Mesodermal cell (in vitro differentiated cells): Measurements from ENCODE around the gene CCDC28B.
A peak's percentile ranks its signal among the peaks of the same experiment; 100 is the strongest.

Source experiments
- H3K27ac ChIP-seq: 2 replicates; pipeline ENCODE4 v1.7.0; 2013; ENCODE audit warnings: mild to moderate bottlenecking, low read depth, low read length, moderate library complexity; ENCODE audit not compliant: severe bottlenecking
- H3K36me3 ChIP-seq: 2 replicates; pipeline ENCODE4 v1.7.1; 2013; ENCODE audit warnings: mild to moderate bottlenecking, low read length, moderate library complexity; ENCODE audit not compliant: control insufficient read depth, insufficient read depth
- H3K4me1 ChIP-seq: one replicate; pipeline ENCODE4 v1.7.1; 2013; ENCODE audit warnings: mild to moderate bottlenecking, low read length; ENCODE audit not compliant: insufficient read depth, control insufficient read depth, poor library complexity, severe bottlenecking
- H3K4me3 ChIP-seq: 2 replicates; pipeline ENCODE4 v1.7.0; 2013; ENCODE audit warnings: low read length, control low read depth, mild to moderate bottlenecking; ENCODE audit not compliant: insufficient read depth, poor library complexity, severe bottlenecking; ENCODE audit errors: extremely low read depth
- H3K9me3 ChIP-seq: 2 replicates; pipeline ENCODE4 v1.7.1; 2013; ENCODE audit warnings: mild to moderate bottlenecking, low read length, moderate library complexity; ENCODE audit not compliant: control insufficient read depth
- WGBS, 2 experiments: methylation state at CpG; one replicate each; pipeline ENCODE4 v1.1.5; 2013; ENCODE audit warnings: missing lambda C conversion rate in 2 of 2; ENCODE audit not compliant: insufficient coverage in 2 of 2; 5-methylcytosine and 5-hydroxymethylcytosine counted together

Gene CCDC28B

GRCh38 chr1:32194984-32195383, 5.4 kb upstream of the CCDC28B start:
- Histone ChIP-seq H3K9me3 (no peaks in the 10 kb centered on the region), H3K27ac (no peak overlapping the region), H3K36me3 (peaks cover 82% of the 10 kb centered on the region), H3K4me3 (no peak overlapping the region), H3K4me1 (peaks cover 10% of the 10 kb centered on the region)
- 94 to 96% methylated on average over 5 to 6 of the region's 6 CpGs for WGBS, 2 experiments

DNA sequence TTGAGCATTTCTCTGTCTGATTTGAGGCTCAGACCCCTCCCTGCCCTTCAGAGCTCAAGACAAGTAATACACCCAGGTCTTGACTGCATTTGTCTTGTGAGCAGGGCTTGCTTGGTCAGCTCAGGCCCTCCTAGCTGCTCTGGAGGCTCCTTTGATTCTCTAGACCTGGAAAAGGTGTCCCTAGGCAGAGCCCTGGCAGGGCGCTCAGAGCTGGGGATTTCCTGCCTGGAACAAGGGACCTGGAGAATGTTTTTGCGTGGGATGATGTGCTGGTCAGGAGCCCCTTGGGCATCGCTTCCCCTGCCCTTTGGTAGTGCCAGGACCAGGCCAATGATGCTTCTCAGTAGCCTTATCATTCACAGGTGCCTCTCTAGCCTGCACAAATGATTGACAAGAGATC, 4.9 kb upstream of the CCDC28B start:
- no peaks in the 10 kb centered on the region for H3K9me3 ChIP-seq
- no peak overlapping the region for H3K27ac ChIP-seq
- peaks cover 77% of the 10 kb centered on the region for H3K36me3 ChIP-seq
- H3K4me3 ChIP-seq = no peak overlapping the region
- 100% methylated on average over 2 to 3 of the region's 3 CpGs for WGBS, 2 experiments
- peaks cover 10% of the 10 kb centered on the region for H3K4me1 ChIP-seq

- Histone ChIP-seq H3K4me1 (peaks cover 10% of the 10 kb centered on the region), H3K4me3 (no peak overlapping the region), H3K9me3 (no peaks in the 10 kb centered on the region), H3K36me3 (peaks cover 70% of the 10 kb centered on the region), H3K27ac (no peak overlapping the region)
These were observed 4.2 kb upstream of the CCDC28B start for GRCh38 chr1:32195972-32196823.

- WGBS, 2 experiments = no CpG with 5 or more reads among the region's 1 CpG
- H3K4me3 ChIP-seq = no peak overlapping the region
- no peaks in the 10 kb centered on the region for H3K9me3 ChIP-seq
- peaks cover 62% of the 10 kb centered on the region for H3K36me3 ChIP-seq
- H3K4me1 ChIP-seq = peaks cover 10% of the 10 kb centered on the region
- no peak overlapping the region for H3K27ac ChIP-seq
These were observed 3.3 kb upstream of the CCDC28B start for GRCh38 chr1:32197074-32197473.

GRCh38 chr1:32197837-32198236, 2.6 kb upstream of the CCDC28B start:
- Histone ChIP-seq H3K27ac (no peak overlapping the region), H3K4me3 (no peak overlapping the region), H3K9me3 (no peaks in the 10 kb centered on the region), H3K36me3 (peaks cover 54% of the 10 kb centered on the region), H3K4me1 (peaks cover 10% of the 10 kb centered on the region)
- 89 to 90% methylated on average over 2 to 4 of the region's 6 CpGs for WGBS, 2 experiments

DNA sequence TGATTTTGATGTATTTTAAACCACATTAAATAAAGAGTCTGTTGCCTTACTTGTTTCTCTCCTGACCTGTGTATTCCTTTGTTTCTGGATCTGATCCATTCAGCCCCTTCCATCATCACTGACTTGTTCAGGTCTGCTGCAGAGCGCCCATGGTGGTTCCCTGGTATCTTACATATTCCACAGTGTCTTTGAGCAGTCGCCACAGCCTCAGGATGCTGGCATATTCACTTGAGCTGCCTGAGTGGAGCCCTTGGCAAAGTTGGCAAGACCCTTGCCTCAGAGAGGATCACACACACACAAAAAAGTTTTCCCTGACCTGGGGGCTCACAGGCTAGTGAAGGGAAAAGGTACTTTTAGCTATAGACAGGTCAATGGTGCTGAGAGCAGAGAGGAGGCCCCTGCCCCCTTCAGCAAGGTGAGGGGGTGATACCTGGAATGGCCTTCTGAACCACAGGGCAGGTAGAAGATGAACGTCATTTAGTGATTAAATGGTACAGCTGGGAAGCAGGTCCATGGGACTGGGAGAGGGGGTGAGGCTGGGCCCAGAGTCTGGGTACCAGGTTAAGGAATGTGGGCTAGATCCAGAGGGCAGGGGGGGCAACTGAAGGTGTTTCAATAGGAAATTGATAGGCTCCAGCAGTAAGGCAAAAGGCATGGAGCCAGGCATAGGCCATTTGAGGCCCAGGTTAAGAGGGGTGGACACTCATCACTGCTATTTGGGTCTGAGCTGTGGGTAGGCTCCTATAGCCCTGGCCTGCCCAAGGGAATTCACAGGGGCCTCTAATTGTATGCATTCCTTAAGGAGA, 2.0 kb upstream of the CCDC28B start:
- WGBS, 2 experiments = 87 to 100% methylated on average over 2 to 3 of the region's 3 CpGs
- H3K4me3 ChIP-seq = no peak overlapping the region
- peaks cover 10% of the 10 kb centered on the region for H3K4me1 ChIP-seq
- H3K36me3 ChIP-seq = peaks cover 48% of the 10 kb centered on the region
- no peaks in the 10 kb centered on the region for H3K9me3 ChIP-seq
- H3K27ac ChIP-seq = peak overlapping the region; percentile 16

DNA sequence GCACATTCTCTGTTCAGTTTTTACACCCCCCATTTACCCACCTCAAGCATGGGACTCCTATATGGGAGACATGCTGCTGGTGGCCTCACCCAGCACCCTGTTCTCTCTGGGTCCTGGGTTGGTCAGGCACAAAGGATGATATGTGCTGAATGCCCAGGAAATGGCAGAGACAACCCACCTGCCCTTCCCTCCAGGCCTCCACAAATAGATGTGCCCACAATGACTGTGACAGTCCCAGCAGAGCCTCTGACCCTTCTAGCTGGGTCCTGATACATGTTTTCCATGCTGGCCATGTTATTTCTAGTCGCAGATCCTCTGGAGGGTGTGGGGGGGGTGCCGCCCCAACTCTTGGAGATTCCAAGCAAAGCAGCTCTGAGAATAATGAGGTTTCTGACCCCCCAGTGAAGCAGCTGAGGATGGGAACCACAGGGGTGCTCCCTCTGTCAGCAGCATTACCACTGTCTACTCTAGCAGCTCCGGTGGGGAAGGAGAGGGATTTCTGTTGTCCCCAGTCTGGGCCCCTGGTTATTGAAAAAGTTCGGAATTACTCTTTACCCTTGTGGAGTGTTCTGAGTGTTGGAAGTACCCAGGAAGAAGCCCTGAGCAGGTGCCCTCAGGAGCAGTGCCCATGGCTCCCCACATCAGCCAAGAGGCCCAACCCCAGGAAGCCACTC, 1.2 kb upstream of the CCDC28B start:
- 79 to 92% methylated on average over 2 of the region's 4 CpGs for WGBS, 2 experiments

GRCh38 chr1:32199717-32200072, 700 bp upstream of the CCDC28B start:
- Histone ChIP-seq H3K4me1 (peaks cover 10% of the 10 kb centered on the region), H3K4me3 (peak overlapping the region; percentile 55), H3K27ac (peak overlapping the region; percentile 88), H3K36me3 (peaks cover 35% of the 10 kb centered on the region), H3K9me3 (no peaks in the 10 kb centered on the region)
- 62 to 63% methylated on average over 2 to 3 of the region's 6 CpGs for WGBS, 2 experiments

More for the DNA sequence above, 1.2 kb upstream of the CCDC28B start:
- no peak overlapping the region for H3K4me3 ChIP-seq
- H3K9me3 ChIP-seq = no peaks in the 10 kb centered on the region
- peaks cover 40% of the 10 kb centered on the region for H3K36me3 ChIP-seq
- peaks cover 10% of the 10 kb centered on the region for H3K4me1 ChIP-seq
- peak overlapping the region; percentile 29 for H3K27ac ChIP-seq

DNA sequence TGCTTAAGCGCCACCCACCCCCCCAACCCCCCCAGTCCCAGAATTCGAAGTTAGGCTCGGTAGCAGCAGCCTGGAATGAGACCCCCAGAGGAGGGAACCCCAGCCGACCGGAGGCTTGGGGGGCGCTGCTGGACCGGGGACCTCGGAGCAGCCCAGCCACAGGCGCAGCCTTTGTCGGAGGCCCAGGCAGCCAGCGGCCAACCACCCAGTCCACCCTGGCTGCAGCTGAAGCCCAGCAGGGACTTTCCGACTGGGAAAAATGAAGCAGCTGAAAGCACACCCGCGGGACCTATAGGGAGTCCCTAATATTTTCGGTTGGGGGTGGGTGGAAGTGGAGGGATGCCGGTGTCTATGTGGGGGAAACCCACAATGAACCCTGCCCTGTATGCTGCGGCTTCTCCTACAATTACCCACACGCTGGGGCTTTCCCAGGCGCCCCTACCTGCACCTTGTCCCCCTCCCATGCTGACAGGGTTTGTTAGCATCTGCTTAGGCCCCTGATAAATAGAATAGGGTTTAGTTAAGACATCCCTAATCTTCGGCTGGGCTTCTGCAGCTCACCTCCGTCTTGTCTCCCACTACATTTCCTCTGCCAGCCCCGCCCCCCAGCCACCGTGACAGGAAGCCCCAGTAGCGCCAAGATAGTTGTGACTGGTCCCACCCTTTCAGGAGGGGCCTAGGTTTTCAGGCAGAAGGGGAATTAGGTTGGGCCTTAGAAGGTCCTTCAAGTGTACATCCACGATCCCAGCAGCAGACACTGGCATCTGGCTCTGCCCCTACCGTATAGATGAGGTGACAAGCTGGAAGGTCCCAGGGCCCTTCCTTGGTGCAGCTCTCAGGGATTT, 838 bp downstream of the CCDC28B start:
- H3K36me3 ChIP-seq = peaks cover 20% of the 10 kb centered on the region
- no peaks in the 10 kb centered on the region for H3K9me3 ChIP-seq
- peaks cover 10% of the 10 kb centered on the region for H3K4me1 ChIP-seq
- peak overlapping the region; percentile 55 for H3K4me3 ChIP-seq
- WGBS, 2 experiments = 6 to 15% methylated on average over 9 to 19 of the region's 26 CpGs
- H3K27ac ChIP-seq = peak overlapping the region; percentile 88

DNA sequence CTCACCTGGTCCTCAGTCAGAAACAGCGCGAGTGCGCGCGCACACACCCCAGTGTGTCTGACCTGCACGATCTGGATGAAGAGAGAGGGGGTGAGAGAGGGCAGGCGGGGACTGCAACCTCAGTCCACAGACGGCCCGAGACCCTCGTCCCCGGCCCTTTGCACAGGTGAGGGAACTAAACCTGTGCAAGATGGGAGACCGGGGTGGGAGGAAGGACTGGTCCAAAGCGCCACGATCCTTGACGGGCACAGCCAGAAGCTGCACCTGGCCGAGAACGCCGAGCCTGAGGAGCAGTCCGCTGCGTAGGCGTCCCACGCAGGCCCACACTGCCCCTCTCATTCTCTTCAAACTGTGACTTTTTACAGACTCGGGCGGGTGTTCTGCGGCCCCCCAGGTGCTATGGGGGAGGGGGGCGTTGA, 4.6 kb downstream of the CCDC28B start:
- peak overlapping the region; percentile 68 for H3K4me3 ChIP-seq
- peak overlapping the region; percentile 13 for H3K27ac ChIP-seq

More for the DNA sequence above, 4.6 kb downstream of the CCDC28B start:
- H3K4me1 ChIP-seq = peaks cover under 1% of the 10 kb centered on the region
- peaks cover 11% of the 10 kb centered on the region for H3K36me3 ChIP-seq
- no peaks in the 10 kb centered on the region for H3K9me3 ChIP-seq
- WGBS, 2 experiments = 75 to 78% methylated on average over 12 to 18 of the region's 26 CpGs
